Esophagus squamous epithelium (tissue), 4 donors: Measurements from ENCODE around the gene PGAP3.

Source experiments
- POLR2A ChIP-seq, 4 donors: fragments of 450-650 bp; IDR thresholded peaks; one replicate each; pipeline ENCODE4 v1.6.1; 2017; ENCODE audit warnings: antibody characterized with exemption in 4 of 4, mild to moderate bottlenecking in 4 of 4, moderate library complexity in 3 of 4
- TF ChIP-seq, protein P1 (sequence below), 6 experiments: fragments of 450-650 bp in 4 of 6; fragments of 200-600 bp in 2 of 6; sonication (generic) in 2 of 6; IDR thresholded peaks; one replicate each; pipeline ENCODE4 v1.5.1; 2016 to 2019; ENCODE audit warnings: antibody characterized with exemption in 6 of 6, mild to moderate bottlenecking in 4 of 6, moderate library complexity in 4 of 6

- TF ChIP-seq, protein P1, sequence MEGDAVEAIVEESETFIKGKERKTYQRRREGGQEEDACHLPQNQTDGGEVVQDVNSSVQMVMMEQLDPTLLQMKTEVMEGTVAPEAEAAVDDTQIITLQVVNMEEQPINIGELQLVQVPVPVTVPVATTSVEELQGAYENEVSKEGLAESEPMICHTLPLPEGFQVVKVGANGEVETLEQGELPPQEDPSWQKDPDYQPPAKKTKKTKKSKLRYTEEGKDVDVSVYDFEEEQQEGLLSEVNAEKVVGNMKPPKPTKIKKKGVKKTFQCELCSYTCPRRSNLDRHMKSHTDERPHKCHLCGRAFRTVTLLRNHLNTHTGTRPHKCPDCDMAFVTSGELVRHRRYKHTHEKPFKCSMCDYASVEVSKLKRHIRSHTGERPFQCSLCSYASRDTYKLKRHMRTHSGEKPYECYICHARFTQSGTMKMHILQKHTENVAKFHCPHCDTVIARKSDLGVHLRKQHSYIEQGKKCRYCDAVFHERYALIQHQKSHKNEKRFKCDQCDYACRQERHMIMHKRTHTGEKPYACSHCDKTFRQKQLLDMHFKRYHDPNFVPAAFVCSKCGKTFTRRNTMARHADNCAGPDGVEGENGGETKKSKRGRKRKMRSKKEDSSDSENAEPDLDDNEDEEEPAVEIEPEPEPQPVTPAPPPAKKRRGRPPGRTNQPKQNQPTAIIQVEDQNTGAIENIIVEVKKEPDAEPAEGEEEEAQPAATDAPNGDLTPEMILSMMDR (IDR thresholded peaks at IDR 0.05): no peak
- TF ChIP-seq POLR2A (IDR thresholded peaks at IDR 0.05): no peak
These were observed 34.2 kb upstream of the PGAP3 start for GRCh38 chr17:39722104-39722503.
